UCSD-AML1 (cell line): ENCODE data around the gene MYO1E.
"Not testable (repeated sequence)": the region's sequence is repeated elsewhere in the genome, so short reads cannot be mapped to it uniquely, and the experiment has no call there.

Source experiments
- DNase-seq: peaks from one replicate; lab custom pipeline; 2025; ENCODE audit not compliant: unreplicated experiment; lab: John Stamatoyannopoulos, UW

Gene MYO1E

GRCh38 chr15:59147666-59148065, 225.0 kb downstream of the MYO1E start:
- DNase-seq, result no peak

- not testable (repeated sequence) for DNase-seq
Measured at GRCh38 chr15:59144594-59144993, 228.1 kb downstream of the MYO1E start.

- no peak for DNase-seq
Measured at GRCh38 chr15:59143281-59143680, 229.4 kb downstream of the MYO1E start.

- no peak for DNase-seq
Measured at GRCh38 chr15:59140422-59141226, 232.0 kb downstream of the MYO1E start.

GRCh38 chr15:59138243-59138642, 234.4 kb downstream of the MYO1E start:
- DNase-seq, result peak; percentile 75

- DNase-seq, result no peak
Measured at GRCh38 chr15:59137566-59137965, 235.1 kb downstream of the MYO1E start.

- no peak for DNase-seq
Measured at GRCh38 chr15:59133929-59134427, 238.7 kb downstream of the MYO1E start.

GRCh38 chr15:59131969-59132562, 240.6 kb downstream of the MYO1E start:
- DNase-seq, result no peak

- DNase-seq, result no peak
Measured at GRCh38 chr15:59131456-59131855, 241.2 kb downstream of the MYO1E start.

GRCh38 chr15:59127255-59127654, 245.4 kb downstream of the MYO1E start:
- not testable (repeated sequence) for DNase-seq

- not testable (repeated sequence) for DNase-seq
Measured at GRCh38 chr15:59125683-59126082, 247.0 kb downstream of the MYO1E start.

GRCh38 chr15:59124261-59124660, 248.4 kb downstream of the MYO1E start:
- no peak for DNase-seq

GRCh38 chr15:59120937-59121336, 251.7 kb downstream of the MYO1E start:
- DNase-seq, result no peak

- DNase-seq, result no peak
Measured at GRCh38 chr15:59119625-59120024, 253.0 kb downstream of the MYO1E start.

GRCh38 chr15:59116771-59117170, 255.9 kb downstream of the MYO1E start:
- DNase-seq, result no peak

- DNase-seq, result no peak
Measured at GRCh38 chr15:59116141-59116540, 256.5 kb downstream of the MYO1E start.

GRCh38 chr15:59115047-59115446, 257.6 kb downstream of the MYO1E start:
- DNase-seq, result no peak

GRCh38 chr15:59111251-59111650, 261.4 kb downstream of the MYO1E start:
- DNase-seq, result no peak

GRCh38 chr15:59105854-59106253, 266.8 kb downstream of the MYO1E start:
- DNase-seq, result no peak

- peak; percentile 85 for DNase-seq
Measured at GRCh38 chr15:59104912-59105732, 267.5 kb downstream of the MYO1E start, which contains the start of gene CCNB2. Gene CCNB2 (plus strand): TSS chr15:59105146. CDS start chr15:59105269, 123 bp downstream.

- DNase-seq, result peak; percentile 66
Measured at GRCh38 chr15:59104602-59104911, 268.1 kb downstream of the MYO1E start.
